ENCODE data around the gene SHOC2.

Gene SHOC2

GRCh38 chr10:110946496-110946895 lies 27.1 kb downstream of the SHOC2 start:
- DNase-seq (ENCODE audit: low read depth, low spot score) = no peak

- no peak for DNase-seq (ENCODE audit: low read depth, low spot score)
Measured at GRCh38 chr10:110947061-110947595, 27.7 kb downstream of the SHOC2 start.

GRCh38 chr10:110951381-110951780 lies 32.0 kb downstream of the SHOC2 start:
- no peak for DNase-seq (ENCODE audit: low read depth, low spot score)

GRCh38 chr10:110957606-110958005 lies 38.2 kb downstream of the SHOC2 start:
- DNase-seq (ENCODE audit: low read depth, low spot score) = no peak

- no peak for DNase-seq (ENCODE audit: low read depth, low spot score)
Measured at GRCh38 chr10:110959379-110960332, 40.3 kb downstream of the SHOC2 start.

- DNase-seq (ENCODE audit: low read depth, low spot score) = no peak
Measured at GRCh38 chr10:110960333-110960712, 40.9 kb downstream of the SHOC2 start.

- DNase-seq (ENCODE audit: low read depth, low spot score) = no peak
Measured at GRCh38 chr10:110962443-110962842, 43.0 kb downstream of the SHOC2 start.

- no peak for DNase-seq (ENCODE audit: low read depth, low spot score)
Measured at GRCh38 chr10:110963162-110963561, 43.8 kb downstream of the SHOC2 start.

GRCh38 chr10:110964681-110965080 lies 45.3 kb downstream of the SHOC2 start:
- no peak for DNase-seq (ENCODE audit: low read depth, low spot score)

GRCh38 chr10:110965216-110965615 lies 45.8 kb downstream of the SHOC2 start:
- DNase-seq (ENCODE audit: low read depth, low spot score) = no peak

GRCh38 chr10:110966146-110966545 lies 46.7 kb downstream of the SHOC2 start:
- DNase-seq (ENCODE audit: low read depth, low spot score) = no peak

GRCh38 chr10:110967009-110967630 lies 47.7 kb downstream of the SHOC2 start:
- no peak for DNase-seq (ENCODE audit: low read depth, low spot score)

- DNase-seq (ENCODE audit: low read depth, low spot score) = no peak
Measured at GRCh38 chr10:110967645-110968044, 48.2 kb downstream of the SHOC2 start.

- no peak for DNase-seq (ENCODE audit: low read depth, low spot score)
Measured at GRCh38 chr10:110969183-110969582, 49.8 kb downstream of the SHOC2 start.

- DNase-seq (ENCODE audit: low read depth, low spot score) = no peak
Measured at GRCh38 chr10:110971638-110972037, 52.2 kb downstream of the SHOC2 start.

- no peak for DNase-seq (ENCODE audit: low read depth, low spot score)
Measured at GRCh38 chr10:110972231-110973134, 53.1 kb downstream of the SHOC2 start.

- DNase-seq (ENCODE audit: low read depth, low spot score) = no peak
Measured at GRCh38 chr10:110973400-110973799, 54.0 kb downstream of the SHOC2 start.

- DNase-seq (ENCODE audit: low read depth, low spot score) = no peak
Measured at GRCh38 chr10:110976577-110976976, 57.2 kb downstream of the SHOC2 start.

GRCh38 chr10:110977662-110978061 lies 58.3 kb downstream of the SHOC2 start:
- no peak for DNase-seq (ENCODE audit: low read depth, low spot score)

GRCh38 chr10:110978204-110978603 lies 58.8 kb downstream of the SHOC2 start:
- DNase-seq (ENCODE audit: low read depth, low spot score) = no peak

- DNase-seq (ENCODE audit: low read depth, low spot score) = no peak
Measured at GRCh38 chr10:110979611-110980010, 60.2 kb downstream of the SHOC2 start.

- no peak for DNase-seq (ENCODE audit: low read depth, low spot score)
Measured at GRCh38 chr10:110980807-110981206, 61.4 kb downstream of the SHOC2 start.
